T-helper 2 cell treated with Interferon-gamma antibody and Interleukin-4, amounts not matched to agents 5 μg/mL and 100 μg/mL, for 36 hours (primary cell): ENCODE results near the gene POLR3A.

Experiments
- DNase-seq: peaks from one replicate; pipeline ENCODE4 v3.0.0; 2021; ENCODE audit warnings: low spot score
- H3K27ac Mint-ChIP-seq: one replicate; pipeline ENCODE4 v1.8.0; 2021; ENCODE audit warnings: mild to moderate bottlenecking, mixed read lengths
- H3K27me3 Mint-ChIP-seq: one replicate; pipeline ENCODE4 v1.8.0; 2021; ENCODE audit warnings: low read depth, mixed read lengths
- H3K36me3 Mint-ChIP-seq: one replicate; pipeline ENCODE4 v1.8.0; 2021; ENCODE audit warnings: low read depth, mixed read lengths
- H3K4me1 Mint-ChIP-seq: one replicate; pipeline ENCODE4 v1.8.0; 2021; ENCODE audit warnings: low read depth, mixed read lengths
- H3K4me3 Mint-ChIP-seq: one replicate; pipeline ENCODE4 v1.8.0; 2022; ENCODE audit warnings: mild to moderate bottlenecking, moderate library complexity, mixed read lengths
- H3K9me3 Mint-ChIP-seq: one replicate; pipeline ENCODE4 v1.8.0; 2021; ENCODE audit warnings: mixed read lengths

Gene POLR3A

DNA sequence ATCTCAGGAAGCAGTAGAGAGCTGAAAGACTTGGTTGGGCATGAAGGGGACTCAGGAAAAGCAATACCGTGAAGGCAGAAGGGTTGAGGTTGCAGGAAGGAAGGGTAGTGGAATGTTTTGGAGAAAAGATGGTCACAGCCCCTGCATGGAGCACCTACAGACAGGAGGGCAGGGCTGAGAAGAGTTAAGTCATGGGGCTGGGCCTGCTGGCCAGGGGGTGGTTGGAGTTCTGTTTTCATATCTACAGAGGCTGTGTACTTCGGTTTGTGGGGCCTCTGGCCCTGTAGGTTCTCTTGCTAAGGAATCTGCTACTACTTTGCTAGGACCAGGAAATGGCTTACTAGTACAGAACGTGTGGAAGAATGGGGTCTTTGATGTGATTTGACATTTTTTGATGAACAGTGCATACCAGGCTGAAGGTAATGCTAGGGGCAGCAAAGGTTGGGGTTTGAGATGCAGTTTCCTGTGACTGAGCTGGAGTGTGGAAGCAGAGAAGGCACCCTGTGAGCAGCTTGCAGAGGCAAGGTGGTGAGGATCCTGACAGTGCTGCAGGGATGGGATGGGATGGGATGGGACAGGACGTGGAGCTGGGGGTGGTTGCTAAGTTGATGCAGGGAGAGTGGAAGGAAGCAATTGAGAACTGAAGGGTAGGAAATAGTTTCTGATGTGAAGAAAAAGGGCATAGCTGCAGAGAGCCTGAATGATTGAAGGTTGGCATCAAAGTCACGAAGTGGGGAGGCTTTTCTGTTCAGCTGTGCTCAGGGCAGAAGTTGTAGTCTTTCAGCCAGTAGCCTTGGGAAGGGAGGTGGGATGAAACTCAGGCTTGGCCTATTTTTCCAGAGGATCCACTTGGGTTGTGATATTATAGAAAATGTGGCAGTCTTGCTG is 12.1 kb upstream of the POLR3A start:
- DNase-seq = no peak
- Mint-ChIP-seq H3K36me3 (peaks cover 65% of the 10 kb centered on the region), H3K9me3 (no peaks in the 10 kb centered on the region), H3K4me1 (peaks cover 34% of the 10 kb centered on the region), H3K4me3 (no peak overlapping the region), H3K27ac (peak overlapping the region; percentile 50), H3K27me3 (no peaks in the 10 kb centered on the region)

DNA sequence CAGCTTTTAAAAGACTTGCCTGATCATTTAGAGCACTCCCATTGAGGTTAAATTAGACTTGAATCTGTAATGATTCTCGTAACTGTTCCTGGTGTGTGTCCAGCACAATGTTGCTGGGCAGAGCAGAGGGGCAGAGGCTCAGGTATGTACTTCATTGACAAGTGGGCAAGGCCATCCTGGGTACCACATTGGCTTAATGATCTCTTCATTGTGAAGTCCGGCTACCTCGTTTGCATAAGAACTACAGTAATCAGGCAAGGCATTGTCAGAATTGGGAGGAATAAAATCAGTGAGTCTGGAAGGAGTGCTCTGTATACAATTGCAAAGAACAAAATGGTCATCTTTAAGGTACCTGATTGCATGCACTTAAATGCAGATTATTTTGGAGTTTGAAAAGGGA is 10.4 kb upstream of the POLR3A start:
- Mint-ChIP-seq H3K27me3 (no peaks in the 10 kb centered on the region), H3K9me3 (no peaks in the 10 kb centered on the region), H3K4me1 (peaks cover 41% of the 10 kb centered on the region), H3K36me3 (peaks cover 82% of the 10 kb centered on the region), H3K4me3 (no peak overlapping the region), H3K27ac (no peak overlapping the region)
- DNase-seq = no peak

DNA sequence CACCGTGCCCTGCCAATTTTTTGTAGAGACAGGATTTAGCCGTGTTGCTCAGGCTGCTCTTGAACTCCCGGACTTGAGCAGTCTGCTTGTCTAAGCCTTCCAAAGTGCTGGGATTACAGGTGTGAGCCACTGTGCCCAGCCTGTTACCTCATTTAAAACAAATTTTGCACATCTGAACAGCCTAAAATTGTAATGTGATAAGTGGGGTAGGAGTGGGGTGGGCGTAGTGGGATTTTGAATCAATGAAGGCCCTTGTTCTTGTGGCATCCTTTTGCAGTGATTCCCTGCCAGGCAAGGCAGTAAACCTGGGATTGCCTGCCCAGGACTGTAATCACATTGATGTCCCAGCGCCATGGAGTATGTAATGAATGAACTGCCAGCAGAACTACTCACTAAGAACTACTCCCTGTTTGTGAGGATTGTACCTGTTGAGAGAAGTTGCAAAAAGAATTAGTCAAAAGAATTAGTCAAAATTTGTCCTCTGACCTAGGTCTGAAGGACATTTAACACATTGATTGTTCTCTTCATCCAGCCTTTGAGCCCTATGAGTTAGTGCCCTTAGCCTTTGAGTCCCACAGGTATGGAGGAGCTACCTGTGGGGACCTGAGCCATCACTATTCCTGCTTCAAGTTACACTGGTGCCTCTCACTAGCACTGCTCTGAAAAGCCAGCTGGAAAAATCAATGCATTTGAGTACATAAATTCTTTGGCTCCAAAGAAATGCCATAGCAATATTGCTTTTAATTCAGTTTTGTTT is 9.7 kb upstream of the POLR3A start:
- Mint-ChIP-seq H3K36me3 (peaks cover 89% of the 10 kb centered on the region), H3K4me3 (no peak overlapping the region), H3K9me3 (no peaks in the 10 kb centered on the region), H3K27ac (no peak overlapping the region), H3K4me1 (peaks cover 37% of the 10 kb centered on the region), H3K27me3 (no peaks in the 10 kb centered on the region)
- no peak for DNase-seq

- peaks cover 83% of the 10 kb centered on the region for H3K36me3 Mint-ChIP-seq
- DNase-seq = no peak
- no peak overlapping the region for H3K27ac Mint-ChIP-seq
- no peak overlapping the region for H3K4me3 Mint-ChIP-seq
- no peaks in the 10 kb centered on the region for H3K27me3 Mint-ChIP-seq
- peaks cover 36% of the 10 kb centered on the region for H3K4me1 Mint-ChIP-seq
- H3K9me3 Mint-ChIP-seq = no peaks in the 10 kb centered on the region
Observed at GRCh38 chr10:78038105-78038504, 8.8 kb upstream of the POLR3A start.

GRCh38 chr10:78035933-78036583 is 6.7 kb upstream of the POLR3A start:
- H3K27me3 Mint-ChIP-seq = no peaks in the 10 kb centered on the region
- peaks cover 66% of the 10 kb centered on the region for H3K36me3 Mint-ChIP-seq
- DNase-seq = no peak
- no peak overlapping the region for H3K27ac Mint-ChIP-seq
- peak overlapping the region; percentile 92 for H3K4me3 Mint-ChIP-seq
- peaks cover 35% of the 10 kb centered on the region for H3K4me1 Mint-ChIP-seq
- H3K9me3 Mint-ChIP-seq = no peaks in the 10 kb centered on the region

DNA sequence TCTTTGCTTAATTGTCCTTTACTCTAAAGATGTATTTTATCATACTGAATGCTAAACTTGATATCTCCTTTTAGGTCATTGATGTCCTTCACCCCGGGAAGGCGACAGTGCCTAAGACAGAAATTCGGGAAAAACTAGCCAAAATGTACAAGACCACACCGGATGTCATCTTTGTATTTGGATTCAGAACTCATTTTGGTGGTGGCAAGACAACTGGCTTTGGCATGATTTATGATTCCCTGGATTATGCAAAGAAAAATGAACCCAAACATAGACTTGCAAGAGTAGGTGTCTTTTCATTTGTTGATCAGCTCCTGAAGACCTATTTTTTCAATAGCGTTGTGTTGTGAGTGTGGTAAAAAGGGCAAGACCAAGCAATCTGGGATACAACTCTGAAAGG is 6.1 kb upstream of the POLR3A start:
- H3K4me3 Mint-ChIP-seq = peak overlapping the region; percentile 92
- peak overlapping the region; percentile 38 for H3K27ac Mint-ChIP-seq
- DNase-seq = no peak
- peaks cover 60% of the 10 kb centered on the region for H3K36me3 Mint-ChIP-seq
- H3K4me1 Mint-ChIP-seq = peaks cover 35% of the 10 kb centered on the region
- no peaks in the 10 kb centered on the region for H3K27me3 Mint-ChIP-seq
- no peaks in the 10 kb centered on the region for H3K9me3 Mint-ChIP-seq

- no peak for DNase-seq
- peaks cover 56% of the 10 kb centered on the region for H3K36me3 Mint-ChIP-seq
- H3K9me3 Mint-ChIP-seq = no peaks in the 10 kb centered on the region
- H3K27ac Mint-ChIP-seq = peak overlapping the region; percentile 82
- peaks cover 36% of the 10 kb centered on the region for H3K4me1 Mint-ChIP-seq
- peak overlapping the region; percentile 92 for H3K4me3 Mint-ChIP-seq
- H3K27me3 Mint-ChIP-seq = no peaks in the 10 kb centered on the region
Observed at GRCh38 chr10:78035025-78035424, 5.7 kb upstream of the POLR3A start.

DNA sequence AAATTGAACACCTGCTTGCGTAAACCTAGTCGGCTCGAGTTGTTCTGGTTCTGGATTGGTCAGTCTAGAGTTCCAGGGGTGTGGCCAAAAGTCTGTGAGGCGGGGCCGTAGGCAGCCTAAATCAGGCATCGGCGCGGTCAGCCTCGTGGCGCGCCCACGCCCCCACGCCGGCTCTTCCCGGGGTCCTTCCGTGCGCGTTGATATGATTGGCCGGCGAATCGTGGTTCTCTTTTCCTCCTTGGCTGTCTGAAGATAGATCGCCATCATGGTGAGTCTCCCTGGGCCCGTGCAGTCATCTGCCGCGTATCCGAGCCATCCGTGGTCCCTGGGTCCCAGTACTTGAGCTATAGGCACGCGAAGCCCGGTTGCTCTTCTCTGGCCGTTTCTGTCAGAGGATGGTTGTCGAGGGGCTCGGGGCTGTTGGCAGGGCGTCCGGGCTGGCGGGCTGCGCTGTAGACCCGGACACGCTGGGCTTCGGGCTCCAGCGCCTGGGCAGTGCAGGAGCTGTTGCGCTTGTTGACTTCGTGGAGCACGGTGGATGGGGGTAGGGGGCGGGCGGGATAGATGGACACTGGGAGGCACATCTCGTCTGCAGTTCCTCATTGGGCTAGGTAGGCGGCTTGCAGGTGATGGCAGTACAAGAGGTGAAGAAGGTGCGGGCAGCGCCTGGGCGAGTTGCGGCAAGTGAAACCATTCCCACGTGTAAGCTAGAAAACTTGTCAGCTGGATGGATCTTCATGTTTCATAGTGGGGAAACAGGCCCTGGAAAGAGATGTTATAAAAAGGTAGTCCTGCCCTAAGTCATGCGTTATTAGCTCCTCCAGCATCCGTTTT is 4.5 kb upstream of the POLR3A start, which contains the start of gene RPS24:
Gene RPS24 (plus strand): TSS at position 227 of the 834 bp plus-strand sequence. CDS start 39 bp downstream, at position 266.
- Mint-ChIP-seq H3K4me1 (peaks cover 33% of the 10 kb centered on the region), H3K9me3 (no peaks in the 10 kb centered on the region), H3K27ac (peak within 1 kb of the TSS; percentile 82), H3K27me3 (no peaks in the 10 kb centered on the region), H3K36me3 (peaks cover 49% of the 10 kb centered on the region), H3K4me3 (peak within 1 kb of the TSS; percentile 92)
- peak; percentile 94 for DNase-seq

DNA sequence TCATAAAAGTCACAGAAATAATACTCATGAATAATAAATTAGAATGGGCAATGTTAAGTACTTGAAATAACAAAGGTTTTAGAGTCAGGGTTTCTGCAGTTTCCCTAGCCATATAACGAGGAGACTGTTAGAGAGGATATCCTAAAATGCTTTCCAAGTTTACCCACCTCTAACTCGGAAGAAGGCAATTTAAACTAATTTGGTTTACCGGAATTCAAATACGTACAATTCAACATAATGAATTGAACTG is 4.0 kb upstream of the POLR3A start:
- Mint-ChIP-seq H3K9me3 (no peaks in the 10 kb centered on the region), H3K36me3 (peaks cover 47% of the 10 kb centered on the region), H3K27ac (peak overlapping the region; percentile 82), H3K4me3 (peak overlapping the region; percentile 92), H3K4me1 (peaks cover 35% of the 10 kb centered on the region), H3K27me3 (no peaks in the 10 kb centered on the region)
- DNase-seq = no peak

DNA sequence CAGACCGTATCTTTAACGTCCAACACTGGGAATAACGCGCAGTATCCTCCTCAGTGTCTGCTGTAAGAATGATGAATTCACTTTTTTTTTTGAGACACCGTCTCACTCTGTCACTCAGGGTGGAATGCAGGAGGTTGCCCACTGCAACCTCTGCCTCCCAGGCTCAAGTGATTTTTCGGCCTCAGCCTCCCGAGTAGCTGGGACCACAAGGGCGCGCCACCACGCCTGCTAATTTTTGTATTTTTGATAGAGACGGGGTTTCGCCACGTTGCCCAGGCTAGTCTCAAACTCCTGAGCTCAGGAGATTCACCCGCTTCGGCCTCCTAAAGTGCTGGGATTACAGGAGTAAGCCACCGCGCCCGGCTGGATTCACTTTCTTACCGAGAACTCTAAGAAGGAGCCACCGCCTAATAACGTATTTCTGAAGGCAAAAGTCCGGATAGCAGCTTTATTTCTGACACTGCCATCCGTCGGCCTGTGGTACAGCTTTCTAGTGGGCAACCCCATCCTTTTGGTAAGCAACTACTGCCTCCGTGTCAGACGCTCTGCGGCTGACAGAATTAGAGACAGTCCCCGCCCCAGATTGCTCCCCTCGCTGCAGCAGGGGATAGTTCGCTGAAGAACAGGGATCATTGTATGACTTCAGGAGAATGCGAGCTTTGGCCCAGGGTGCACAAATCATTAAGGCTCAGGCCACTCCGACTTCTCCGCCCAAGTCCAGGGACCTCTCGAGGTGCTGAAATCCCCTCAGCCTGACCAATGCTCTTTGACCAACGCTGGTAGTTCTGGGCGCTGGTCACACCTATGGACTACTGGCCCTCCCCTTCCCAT is 662 bp downstream of the POLR3A start:
- Mint-ChIP-seq H3K9me3 (no peaks in the 10 kb centered on the region), H3K36me3 (peaks cover 38% of the 10 kb centered on the region), H3K4me1 (peaks cover 21% of the 10 kb centered on the region), H3K27me3 (no peaks in the 10 kb centered on the region), H3K27ac (peak overlapping the region; percentile 89), H3K4me3 (peak overlapping the region; percentile 98)
- DNase-seq = peak; percentile 10

GRCh38 chr10:78025685-78026364 is 3.5 kb downstream of the POLR3A start:
- Mint-ChIP-seq H3K27ac (no peak overlapping the region), H3K4me3 (no peak overlapping the region), H3K4me1 (peaks cover 21% of the 10 kb centered on the region), H3K9me3 (no peaks in the 10 kb centered on the region), H3K27me3 (no peaks in the 10 kb centered on the region), H3K36me3 (peaks cover 56% of the 10 kb centered on the region)
- DNase-seq = no peak

- Mint-ChIP-seq H3K9me3 (no peaks in the 10 kb centered on the region), H3K4me3 (no peak overlapping the region), H3K27ac (no peak overlapping the region), H3K36me3 (peaks cover 63% of the 10 kb centered on the region), H3K27me3 (no peaks in the 10 kb centered on the region), H3K4me1 (peaks cover 12% of the 10 kb centered on the region)
- DNase-seq = no peak
Observed at GRCh38 chr10:78023741-78024140, 5.6 kb downstream of the POLR3A start.
